LNCAP (cell line): Measurements from ENCODE around the gene TNIP3.

Source experiments
- TF ChIP-seq, protein P1 (sequence below): fragments of 450-650 bp; IDR thresholded peaks from 2 replicates; pipeline ENCODE4 v1.5.1; 2017; ENCODE audit warnings: mild to moderate bottlenecking

TNIP3 gene

DNA sequence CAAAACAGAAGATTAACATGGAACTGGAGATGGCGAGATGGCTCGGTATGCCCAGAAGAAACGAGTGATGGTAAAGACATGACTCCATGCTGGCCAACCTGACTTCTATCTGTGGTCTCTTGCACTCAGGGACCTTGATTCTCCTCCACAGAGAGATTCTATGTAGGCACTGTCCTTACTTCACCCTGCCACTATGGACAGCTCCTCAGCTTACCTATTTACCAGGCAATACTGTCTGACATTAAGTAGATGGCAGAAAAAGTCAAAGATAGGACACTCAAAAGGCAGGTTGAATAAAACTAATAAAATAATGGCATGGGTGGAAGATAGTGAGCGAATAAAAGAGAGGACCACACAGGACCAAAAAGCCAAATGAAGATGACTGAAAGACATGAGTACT lies 56.6 kb downstream of the TNIP3 start:
- TF ChIP-seq, protein P1, sequence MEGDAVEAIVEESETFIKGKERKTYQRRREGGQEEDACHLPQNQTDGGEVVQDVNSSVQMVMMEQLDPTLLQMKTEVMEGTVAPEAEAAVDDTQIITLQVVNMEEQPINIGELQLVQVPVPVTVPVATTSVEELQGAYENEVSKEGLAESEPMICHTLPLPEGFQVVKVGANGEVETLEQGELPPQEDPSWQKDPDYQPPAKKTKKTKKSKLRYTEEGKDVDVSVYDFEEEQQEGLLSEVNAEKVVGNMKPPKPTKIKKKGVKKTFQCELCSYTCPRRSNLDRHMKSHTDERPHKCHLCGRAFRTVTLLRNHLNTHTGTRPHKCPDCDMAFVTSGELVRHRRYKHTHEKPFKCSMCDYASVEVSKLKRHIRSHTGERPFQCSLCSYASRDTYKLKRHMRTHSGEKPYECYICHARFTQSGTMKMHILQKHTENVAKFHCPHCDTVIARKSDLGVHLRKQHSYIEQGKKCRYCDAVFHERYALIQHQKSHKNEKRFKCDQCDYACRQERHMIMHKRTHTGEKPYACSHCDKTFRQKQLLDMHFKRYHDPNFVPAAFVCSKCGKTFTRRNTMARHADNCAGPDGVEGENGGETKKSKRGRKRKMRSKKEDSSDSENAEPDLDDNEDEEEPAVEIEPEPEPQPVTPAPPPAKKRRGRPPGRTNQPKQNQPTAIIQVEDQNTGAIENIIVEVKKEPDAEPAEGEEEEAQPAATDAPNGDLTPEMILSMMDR = no peak

DNA sequence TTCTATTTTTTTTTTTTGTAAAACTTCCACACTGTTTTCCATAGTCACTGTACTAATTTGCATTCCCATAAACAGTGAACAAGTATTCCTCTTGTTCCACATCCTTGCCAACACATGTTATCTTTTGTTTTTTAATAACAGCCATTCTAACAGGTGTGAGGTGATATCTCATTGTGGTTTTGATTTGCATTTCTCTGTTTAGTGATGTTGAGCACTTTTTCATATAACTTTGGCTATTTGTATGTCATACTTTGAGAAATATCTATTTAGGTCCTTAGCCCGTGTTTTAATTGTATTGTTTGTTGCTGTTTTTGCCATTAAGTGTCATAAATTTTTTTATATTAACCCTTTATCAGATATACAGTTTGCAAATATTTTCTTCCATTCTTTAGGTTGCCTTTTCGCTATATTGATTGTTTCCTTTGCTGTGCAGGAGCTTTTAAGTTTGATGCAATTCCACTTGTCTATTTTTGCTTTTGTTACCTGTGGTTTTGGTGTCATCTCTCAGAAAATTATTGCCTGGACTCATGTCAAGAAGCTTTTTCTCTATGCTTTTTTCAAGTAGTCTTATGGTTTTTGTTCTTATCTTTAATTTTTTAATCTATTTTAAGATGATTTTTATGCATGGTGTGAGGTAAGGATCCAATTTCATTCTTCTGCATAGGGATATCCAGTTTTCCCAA lies 63.9 kb downstream of the TNIP3 start:
- TF ChIP-seq, protein P1 = no peak

DNA sequence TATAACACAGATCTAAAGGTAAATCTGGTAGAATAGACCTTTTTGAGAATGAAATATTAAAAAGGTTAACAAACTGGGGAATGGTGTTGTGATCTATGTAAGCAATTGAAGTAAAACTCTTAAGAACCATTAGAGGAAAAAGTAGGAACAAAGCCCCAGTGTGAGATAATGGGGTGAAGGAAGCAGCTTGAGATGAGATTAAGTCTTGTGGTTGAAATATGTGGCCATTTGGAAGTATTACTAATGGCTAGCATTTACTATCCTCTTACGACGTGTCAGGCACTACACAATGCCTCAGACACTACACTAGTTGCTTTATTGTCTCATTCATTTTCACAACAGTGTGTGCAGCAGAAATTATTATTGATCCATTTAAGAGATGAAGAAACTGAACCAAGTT lies 65.9 kb downstream of the TNIP3 start:
- TF ChIP-seq, protein P1 = no peak

DNA sequence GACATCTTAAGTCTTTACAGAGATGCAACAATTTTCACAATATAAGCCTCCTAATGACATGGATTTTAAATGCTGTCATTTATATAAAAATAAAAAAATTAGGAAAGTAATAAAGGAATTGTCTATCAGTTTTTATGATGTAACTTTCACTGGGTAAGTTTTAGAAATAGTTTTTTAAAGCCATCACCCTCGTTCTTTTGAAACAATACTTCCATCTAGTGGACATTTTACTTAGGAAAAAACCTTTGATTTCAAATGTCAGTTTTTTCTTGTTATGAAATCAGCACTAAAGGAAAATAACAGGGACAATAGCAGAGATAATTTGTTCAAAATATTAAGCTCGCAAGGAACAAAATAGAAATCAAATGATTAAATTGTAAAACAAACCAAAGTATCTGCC lies 67.5 kb downstream of the TNIP3 start:
- TF ChIP-seq, protein P1 = peak; percentile 38; the same call in 1 of the 2 replicates

DNA sequence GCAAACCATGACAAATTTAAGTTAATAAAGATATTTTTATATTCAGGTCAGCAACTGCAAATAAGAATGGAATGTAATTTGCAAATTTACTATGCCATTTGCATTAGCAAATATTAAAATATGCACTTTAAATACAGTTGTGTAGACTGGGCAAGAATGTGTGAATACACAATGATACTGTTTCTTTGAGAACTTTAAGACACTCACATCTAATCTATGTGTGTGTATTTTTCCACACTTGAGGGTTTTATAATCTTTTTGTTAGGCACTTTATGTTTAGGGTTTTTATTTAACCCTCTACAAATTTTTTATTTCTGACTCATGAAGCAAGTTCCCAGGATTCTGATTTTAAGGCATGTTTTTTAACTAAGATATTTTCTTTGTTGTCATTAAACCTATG lies 67.9 kb downstream of the TNIP3 start:
- TF ChIP-seq, protein P1 = no peak

DNA sequence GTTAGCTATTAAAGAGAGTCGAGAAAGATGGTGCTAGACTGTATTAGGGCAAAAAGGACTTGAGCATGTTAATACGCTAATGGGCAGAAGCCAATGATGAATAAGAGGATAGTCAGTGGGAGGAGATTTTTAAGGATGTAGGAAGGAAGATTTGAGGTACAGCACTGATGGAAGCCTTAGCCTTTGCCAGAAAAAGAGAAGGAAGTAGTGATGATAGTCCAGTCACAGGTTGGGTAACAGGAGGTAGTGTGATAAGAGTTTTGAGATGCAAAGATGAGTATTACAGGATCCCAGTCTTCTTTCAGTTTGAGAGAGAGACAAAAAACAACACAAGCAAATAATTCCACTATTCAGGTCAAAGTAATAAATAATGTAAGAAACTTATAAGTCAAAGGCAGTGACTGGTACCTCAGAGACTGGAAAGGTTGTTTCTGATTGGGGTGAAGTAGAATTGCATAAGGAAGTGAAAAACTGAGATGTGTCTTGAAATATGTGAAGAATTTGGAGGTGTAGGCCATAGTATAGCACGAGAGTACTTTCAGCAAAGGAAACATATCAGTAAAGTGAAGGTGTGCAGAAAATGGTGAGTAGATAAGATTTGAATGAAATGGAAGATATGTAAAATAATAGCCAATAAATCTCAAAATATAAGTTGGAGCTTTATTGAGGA lies 69.7 kb downstream of the TNIP3 start:
- TF ChIP-seq, protein P1 = no peak

DNA sequence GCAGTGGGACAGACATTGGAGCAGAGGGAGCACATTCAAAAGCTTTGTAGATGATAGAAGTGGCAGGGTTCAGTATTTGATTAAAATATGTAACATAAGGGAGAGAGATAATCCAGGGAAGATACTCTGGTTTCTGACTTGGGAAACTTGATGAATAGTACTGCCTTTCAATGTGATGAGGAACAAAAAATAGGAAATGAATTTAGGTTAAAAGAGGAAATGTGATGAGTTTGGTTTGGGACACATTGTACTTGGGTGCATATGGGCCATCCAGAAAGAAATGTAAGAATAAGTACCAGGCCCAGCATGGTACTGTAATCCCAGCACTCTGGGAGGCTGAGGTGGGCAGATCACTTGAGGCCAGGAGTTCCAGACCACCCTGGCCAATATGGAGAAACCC lies 70.9 kb downstream of the TNIP3 start:
- TF ChIP-seq, protein P1 = no peak
